Stimulated activated CD4-positive, alpha-beta T cell treated with anti-CD3 and anti-CD28 coated beads, TNF-alpha, amount 100 ng/mL, for 24 hours (primary cell): Measurements from ENCODE around the gene NDST4.

Experiments
- DNase-seq, 3 experiments: peaks; one replicate each; pipeline ENCODE4 v3.0.0-alpha.2; 2020; ENCODE audit warnings: low read depth in 3 of 3

Gene NDST4

GRCh38 chr4:114907568-114907967, 205.9 kb downstream of the NDST4 start:
- no peak for DNase-seq

GRCh38 chr4:114905017-114905416, 208.4 kb downstream of the NDST4 start:
- DNase-seq = no peak

GRCh38 chr4:114900934-114901333, 212.5 kb downstream of the NDST4 start:
- DNase-seq = no peak

GRCh38 chr4:114890773-114891172, 222.6 kb downstream of the NDST4 start:
- no peak for DNase-seq

GRCh38 chr4:114886761-114887160, 226.7 kb downstream of the NDST4 start:
- DNase-seq = no peak

GRCh38 chr4:114883641-114884040, 229.8 kb downstream of the NDST4 start:
- DNase-seq = no peak

GRCh38 chr4:114879916-114880669, 233.3 kb downstream of the NDST4 start:
- DNase-seq = no peak

GRCh38 chr4:114875630-114876029, 237.8 kb downstream of the NDST4 start:
- no peak for DNase-seq

- DNase-seq = no peak
Measured at GRCh38 chr4:114874321-114874720, 239.1 kb downstream of the NDST4 start.

- DNase-seq = no peak
Measured at GRCh38 chr4:114870987-114871386, 242.4 kb downstream of the NDST4 start.

GRCh38 chr4:114866901-114867670, 246.3 kb downstream of the NDST4 start:
- DNase-seq = no peak

GRCh38 chr4:114864060-114864459, 249.4 kb downstream of the NDST4 start:
- DNase-seq = no peak

GRCh38 chr4:114860786-114861185, 252.6 kb downstream of the NDST4 start:
- DNase-seq = no peak

GRCh38 chr4:114857831-114858230, 255.6 kb downstream of the NDST4 start:
- DNase-seq = no peak

GRCh38 chr4:114839986-114840385, 273.4 kb downstream of the NDST4 start:
- DNase-seq = no peak

GRCh38 chr4:114830628-114831027, 282.8 kb downstream of the NDST4 start:
- no peak for DNase-seq

GRCh38 chr4:114827651-114828050, 285.8 kb downstream of the NDST4 start:
- DNase-seq = no peak

GRCh38 chr4:114815760-114816159, 297.7 kb downstream of the NDST4 start:
- no peak for DNase-seq

GRCh38 chr4:114813961-114814360, 299.5 kb downstream of the NDST4 start:
- DNase-seq = no peak

- DNase-seq = no peak
Measured at GRCh38 chr4:114811564-114812301, 301.7 kb downstream of the NDST4 start.

GRCh38 chr4:114807759-114808404, 305.5 kb downstream of the NDST4 start:
- peak in 1 of 3 experiments; percentile 5 for DNase-seq

- no peak for DNase-seq
Measured at GRCh38 chr4:114807357-114807756, 306.1 kb downstream of the NDST4 start.
